DND-41 (cell line): Measurements from ENCODE around the gene KRTAP9-6.

Source experiments
- ATAC-seq: fragments of 200-7000 bp; cut with Tn5 transposase; 3 replicates; pipeline ENCODE4 v1.9.1; 2021; ENCODE audit warnings: low read depth; ENCODE audit not compliant: insufficient read depth
- DNase-seq: peaks from one replicate; pipeline ENCODE4 v3.0.0-alpha.2; 2020
- H2AFZ ChIP-seq: 2 replicates; pipeline ENCODE4 v1.6.0; 2012; ENCODE audit warnings: low read depth, low read length
- H3K27ac ChIP-seq: 2 replicates; pipeline ENCODE4 v1.5.1; 2012; ENCODE audit warnings: low read length, inconsistent platforms
- H3K27me3 ChIP-seq: fragments of 200-600 bp; sonication (generic); 2 replicates; pipeline ENCODE4 v1.6.0; 2012; ENCODE audit warnings: low read length, mild to moderate bottlenecking, inconsistent platforms; ENCODE audit not compliant: insufficient read depth, poor library complexity
- H3K36me3 ChIP-seq: 2 replicates; pipeline ENCODE4 v1.5.1; 2012; ENCODE audit warnings: low read length, inconsistent platforms; ENCODE audit not compliant: insufficient read depth
- H3K4me1 ChIP-seq: 2 replicates; pipeline ENCODE4 v1.5.1; 2012; ENCODE audit warnings: mild to moderate bottlenecking, low read length; ENCODE audit not compliant: insufficient read depth
- H3K4me2 ChIP-seq: 2 replicates; pipeline ENCODE4 v1.6.0; 2012; ENCODE audit warnings: mild to moderate bottlenecking, moderate library complexity, low read length, inconsistent platforms; ENCODE audit not compliant: insufficient read depth
- H3K4me3 ChIP-seq, 2 experiments: fragments of 200-600 bp in 1 of 2; shearing (Covaris generic) in 1 of 2; 2 replicates each; pipeline ENCODE4 v1.5.1; 2012 to 2016; ENCODE audit warnings: inconsistent platforms in 2 of 2, low read length in 2 of 2, mild to moderate bottlenecking in 2 of 2, low read depth in 1 of 2, moderate library complexity in 1 of 2
- H3K79me2 ChIP-seq: 2 replicates; pipeline ENCODE4 v1.6.0; 2012; ENCODE audit warnings: low read length, inconsistent platforms; ENCODE audit not compliant: insufficient read depth
- H3K9ac ChIP-seq: 2 replicates; pipeline ENCODE4 v1.6.0; 2012; ENCODE audit warnings: low read depth, mild to moderate bottlenecking, inconsistent platforms, low read length, moderate library complexity
- H3K9me3 ChIP-seq: 2 replicates; pipeline ENCODE4 v1.5.1; 2012; ENCODE audit warnings: low read length, moderate library complexity, mild to moderate bottlenecking, inconsistent platforms; ENCODE audit not compliant: insufficient read depth, severe bottlenecking
- H4K20me1 ChIP-seq: 2 replicates; pipeline ENCODE4 v1.6.0; 2012; ENCODE audit warnings: low read length; ENCODE audit not compliant: insufficient read depth
- CTCF ChIP-seq: IDR thresholded peaks from 2 replicates; pipeline ENCODE4 v1.5.1; 2012; ENCODE audit warnings: borderline replicate concordance, low read length, moderate library complexity, mild to moderate bottlenecking; ENCODE audit not compliant: poor library complexity, severe bottlenecking; ENCODE audit errors: extremely low read depth
- EZH2 ChIP-seq: IDR thresholded peaks from 3 replicates; pipeline ENCODE4 v1.6.1; 2012; ENCODE audit warnings: borderline replicate concordance, low read depth, mild to moderate bottlenecking, moderate library complexity, low read length, inconsistent platforms; ENCODE audit not compliant: severe bottlenecking

The KRTAP9-6 gene

GRCh38 chr17:41308251-41308917 lies 43.2 kb downstream of the KRTAP9-6 start:
- Histone ChIP-seq H3K4me3 (peak overlapping the region in 1 of 2 experiments; percentile 15; a peak in 2 of 4 replicates), H3K79me2 (no peaks in the 10 kb centered on the region), H3K9ac (peak overlapping the region; percentile 14; the same call in 1 of the 2 replicates), H3K4me1 (peaks cover 20% of the 10 kb centered on the region), H3K27ac (peak overlapping the region; percentile 82), H3K9me3 (peaks cover 28% of the 10 kb centered on the region), H4K20me1 (no peaks in the 10 kb centered on the region), H3K36me3 (no peaks in the 10 kb centered on the region), H3K4me2 (peak overlapping the region; percentile 16; the same call in 1 of the 2 replicates), H3K27me3 (no peaks in the 10 kb centered on the region), H2AFZ (peak overlapping the region; percentile 24)
- ATAC-seq (peak; percentile 84), DNase-seq (peak; percentile 81)
- TF ChIP-seq CTCF, result no peak
- TF ChIP-seq EZH2, result no peak

DNA sequence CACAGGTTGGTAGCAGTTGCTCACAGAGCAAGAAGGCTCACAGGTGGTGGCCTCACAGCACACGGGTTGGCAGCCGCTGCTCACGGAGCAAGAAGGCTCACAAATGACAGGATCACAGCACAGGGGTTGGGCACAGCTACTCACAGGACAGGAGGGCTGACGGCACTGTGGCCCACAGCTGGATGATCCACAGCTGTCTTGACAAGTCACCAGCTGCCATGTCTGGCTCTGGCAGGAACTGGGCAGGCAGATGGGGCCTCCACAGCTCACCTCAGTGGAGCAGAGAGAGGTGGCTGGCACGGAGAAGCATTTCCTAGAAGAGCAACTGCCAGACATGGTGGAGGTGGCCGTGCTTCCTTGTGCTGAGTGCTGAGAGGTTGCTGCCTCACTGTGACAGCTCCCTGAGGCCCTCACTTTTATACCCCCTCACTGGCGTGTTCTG lies 43.8 kb downstream of the KRTAP9-6 start, which contains the start of gene KRTAP16-1:
Gene KRTAP16-1, minus strand, starts transcription at position 392 of the 442 bp plus-strand sequence. Its CDS starts 56 bp downstream, at position 336.
- H3K27me3 ChIP-seq, result no peaks in the 10 kb centered on the region
- peak within 1 kb of the TSS; percentile 82 for H3K27ac ChIP-seq
- peaks cover 28% of the 10 kb centered on the region for H3K9me3 ChIP-seq
- no peaks in the 10 kb centered on the region for H3K79me2 ChIP-seq
- ATAC-seq, result peak; percentile 67
- peak within 1 kb of the TSS; percentile 24 for H2AFZ ChIP-seq
- peak within 1 kb of the TSS in 1 of 2 experiments; percentile 15; a peak in 1 of 4 replicates for H3K4me3 ChIP-seq
- peak within 1 kb of the TSS; percentile 14; the same call in 1 of the 2 replicates for H3K9ac ChIP-seq
- no peaks in the 10 kb centered on the region for H4K20me1 ChIP-seq
- TF ChIP-seq CTCF (no peak), EZH2 (no peak)
- DNase-seq, result peak; percentile 65
- H3K4me2 ChIP-seq, result peak within 1 kb of the TSS; percentile 16; the same call in 1 of the 2 replicates
- H3K36me3 ChIP-seq, result no peaks in the 10 kb centered on the region
- H3K4me1 ChIP-seq, result peaks cover 20% of the 10 kb centered on the region

- H3K27ac ChIP-seq, result no peak overlapping the region
- no peak overlapping the region for H3K4me2 ChIP-seq
- peaks cover 28% of the 10 kb centered on the region for H3K9me3 ChIP-seq
- H3K36me3 ChIP-seq, result no peaks in the 10 kb centered on the region
- peaks cover 20% of the 10 kb centered on the region for H3K4me1 ChIP-seq
- DNase-seq, result no peak
- H3K4me3 ChIP-seq, result no peak overlapping the region
- H2AFZ ChIP-seq, result no peak overlapping the region
- no peak for TF ChIP-seq EZH2
- no peak for TF ChIP-seq CTCF
- no peak for ATAC-seq
- H3K27me3 ChIP-seq, result peaks cover under 1% of the 10 kb centered on the region
- no peak overlapping the region for H3K9ac ChIP-seq
- no peaks in the 10 kb centered on the region for H4K20me1 ChIP-seq
- H3K79me2 ChIP-seq, result no peaks in the 10 kb centered on the region
Observed at GRCh38 chr17:41311111-41311510, 45.9 kb downstream of the KRTAP9-6 start.
